Osteoblast (primary cell): ENCODE measurements around the gene POLR3GL. TPM values are rescaled to one million over a fixed set of nuclear protein-coding genes. Genes with fewer than 3 reads are reported as not detected.
A peak's percentile ranks its signal among the peaks of the same experiment; 100 is the strongest.

ENCODE experiments used
- DNase-seq: peaks from one replicate; pipeline ENCODE4 v3.0.0; 2011; ENCODE audit warnings: low spot score, mixed read lengths; ENCODE audit not compliant: insufficient read length; ENCODE audit errors: missing footprints
- H2AFZ ChIP-seq: 2 replicates; pipeline ENCODE4 v1.6.0; 2011; ENCODE audit warnings: mild to moderate bottlenecking, low read length
- H3K27ac ChIP-seq: 2 replicates; pipeline ENCODE4 v1.5.1; 2011; ENCODE audit warnings: mild to moderate bottlenecking, low read depth, low read length, moderate library complexity
- H3K27me3 ChIP-seq: 2 replicates; pipeline ENCODE4 v1.6.0; 2012; ENCODE audit warnings: mild to moderate bottlenecking, control low read depth, inconsistent platforms, low read length, moderate library complexity; ENCODE audit not compliant: insufficient read depth
- H3K36me3 ChIP-seq: 2 replicates; pipeline ENCODE4 v1.5.1; 2011; ENCODE audit warnings: mild to moderate bottlenecking, low read length, control low read depth, moderate library complexity; ENCODE audit not compliant: insufficient read depth
- H3K4me1 ChIP-seq: 2 replicates; pipeline ENCODE4 v1.5.1; 2011; ENCODE audit warnings: mild to moderate bottlenecking, low read length, control low read depth, moderate library complexity; ENCODE audit not compliant: insufficient read depth
- H3K4me2 ChIP-seq: 2 replicates; pipeline ENCODE4 v1.6.0; 2011; ENCODE audit warnings: mild to moderate bottlenecking, low read length; ENCODE audit not compliant: insufficient read depth
- H3K4me3 ChIP-seq: fragments of 200-600 bp; sonication (generic); 3 replicates; pipeline ENCODE4 v1.5.1; 2012; ENCODE audit warnings: mild to moderate bottlenecking, low read length, inconsistent platforms; ENCODE audit not compliant: insufficient read depth
- H3K79me2 ChIP-seq: 2 replicates; pipeline ENCODE4 v1.6.0; 2012; ENCODE audit warnings: mild to moderate bottlenecking, low read length, control low read depth, inconsistent platforms; ENCODE audit not compliant: insufficient read depth
- H3K9me3 ChIP-seq: 2 replicates; pipeline ENCODE4 v1.5.1; 2011; ENCODE audit warnings: low read depth, low read length, control low read depth
- H4K20me1 ChIP-seq: 2 replicates; pipeline ENCODE4 v1.6.0; 2012; ENCODE audit warnings: mild to moderate bottlenecking, low read length, control low read depth; ENCODE audit not compliant: insufficient read depth
- total RNA-seq: library from RNA; depleted of rRNA; stranded (reverse); fragments of >200 nt; gene quantifications from 2 replicates; pipeline ENCODE4 v1.2.3, GENCODE V29; 2012
- TF ChIP-seq, protein P1 (sequence below): IDR thresholded peaks from 2 replicates; pipeline ENCODE4 v1.5.1; 2011; ENCODE audit warnings: mild to moderate bottlenecking, low read depth, low read length, moderate library complexity; ENCODE audit errors: extremely low read depth

POLR3GL gene
- total RNA-seq, 1 donor: 9.4 TPM

DNA sequence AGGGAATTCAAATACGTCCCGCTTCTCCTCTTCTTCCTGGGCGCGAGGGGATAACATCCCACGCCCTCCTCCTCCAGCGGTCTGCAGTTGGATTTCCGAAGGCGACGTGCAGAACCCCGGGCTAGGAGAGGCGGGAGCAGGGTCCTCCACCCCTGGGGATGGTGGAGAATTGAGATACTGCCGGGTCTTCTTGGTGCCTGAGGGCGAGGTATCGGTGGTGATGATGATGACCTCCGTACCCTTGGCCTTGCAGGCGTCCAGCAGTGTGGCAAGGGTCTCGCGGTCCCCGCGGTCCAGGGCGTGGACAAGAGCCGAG lies 3.4 kb upstream of the POLR3GL start:
- Histone ChIP-seq H3K4me2 (peak overlapping the region; percentile 100), H2AFZ (peak overlapping the region; percentile 90), H3K79me2 (peaks cover 21% of the 10 kb centered on the region), H3K27ac (peak overlapping the region; percentile 4), H3K36me3 (no peaks in the 10 kb centered on the region), H3K27me3 (no peaks in the 10 kb centered on the region), H3K4me1 (peaks cover 58% of the 10 kb centered on the region), H3K4me3 (peak overlapping the region; percentile 89), H3K9me3 (no peaks in the 10 kb centered on the region), H4K20me1 (no peaks in the 10 kb centered on the region)
- TF ChIP-seq, protein P1, sequence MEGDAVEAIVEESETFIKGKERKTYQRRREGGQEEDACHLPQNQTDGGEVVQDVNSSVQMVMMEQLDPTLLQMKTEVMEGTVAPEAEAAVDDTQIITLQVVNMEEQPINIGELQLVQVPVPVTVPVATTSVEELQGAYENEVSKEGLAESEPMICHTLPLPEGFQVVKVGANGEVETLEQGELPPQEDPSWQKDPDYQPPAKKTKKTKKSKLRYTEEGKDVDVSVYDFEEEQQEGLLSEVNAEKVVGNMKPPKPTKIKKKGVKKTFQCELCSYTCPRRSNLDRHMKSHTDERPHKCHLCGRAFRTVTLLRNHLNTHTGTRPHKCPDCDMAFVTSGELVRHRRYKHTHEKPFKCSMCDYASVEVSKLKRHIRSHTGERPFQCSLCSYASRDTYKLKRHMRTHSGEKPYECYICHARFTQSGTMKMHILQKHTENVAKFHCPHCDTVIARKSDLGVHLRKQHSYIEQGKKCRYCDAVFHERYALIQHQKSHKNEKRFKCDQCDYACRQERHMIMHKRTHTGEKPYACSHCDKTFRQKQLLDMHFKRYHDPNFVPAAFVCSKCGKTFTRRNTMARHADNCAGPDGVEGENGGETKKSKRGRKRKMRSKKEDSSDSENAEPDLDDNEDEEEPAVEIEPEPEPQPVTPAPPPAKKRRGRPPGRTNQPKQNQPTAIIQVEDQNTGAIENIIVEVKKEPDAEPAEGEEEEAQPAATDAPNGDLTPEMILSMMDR: no peak
- peak; percentile 30 for DNase-seq

DNA sequence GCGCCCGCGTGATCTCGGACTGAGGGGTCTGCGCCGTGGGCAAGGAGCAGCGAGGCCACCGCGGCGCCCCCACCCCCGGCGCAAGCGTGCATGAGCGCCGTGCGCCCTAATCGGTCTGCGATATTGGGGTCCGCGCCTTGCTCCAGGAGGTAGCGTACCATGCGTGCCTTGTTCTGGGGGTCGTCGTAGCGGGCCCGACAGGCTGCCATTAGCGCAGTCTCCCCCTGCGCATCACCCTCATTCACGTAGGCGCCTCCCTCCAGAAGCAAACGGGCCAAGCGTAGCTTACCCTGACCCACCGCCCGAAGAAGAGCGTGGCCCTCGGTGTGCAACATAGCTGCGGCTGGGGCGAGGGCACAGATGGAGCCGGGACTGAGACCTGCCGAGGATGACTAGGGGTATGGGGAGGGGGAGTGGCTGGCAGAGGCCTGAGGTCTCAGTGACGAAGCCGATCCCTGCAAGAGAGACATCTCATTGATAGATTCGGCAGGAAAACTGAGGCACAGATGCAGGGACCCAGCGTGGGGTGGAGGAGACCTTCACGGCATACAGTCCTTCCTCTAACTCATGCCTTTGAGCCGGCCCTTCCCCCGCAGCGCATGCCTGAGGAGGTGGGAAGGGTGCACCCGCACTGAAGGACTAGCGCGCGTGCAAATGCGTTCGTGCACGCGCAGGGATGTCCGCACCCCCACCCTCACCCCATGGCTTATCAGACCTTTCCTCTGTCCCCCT lies 2.9 kb upstream of the POLR3GL start:
- TF ChIP-seq, protein P1: no peak
- no peaks in the 10 kb centered on the region for H3K36me3 ChIP-seq
- peak overlapping the region; percentile 100 for H3K4me2 ChIP-seq
- DNase-seq: peak; percentile 82
- no peaks in the 10 kb centered on the region for H3K9me3 ChIP-seq
- no peaks in the 10 kb centered on the region for H4K20me1 ChIP-seq
- H3K27me3 ChIP-seq: no peaks in the 10 kb centered on the region
- H3K4me3 ChIP-seq: peak overlapping the region; percentile 89
- peak overlapping the region; percentile 35 for H3K27ac ChIP-seq
- peaks cover 16% of the 10 kb centered on the region for H3K79me2 ChIP-seq
- H2AFZ ChIP-seq: peak overlapping the region; percentile 73
- H3K4me1 ChIP-seq: peaks cover 53% of the 10 kb centered on the region

DNA sequence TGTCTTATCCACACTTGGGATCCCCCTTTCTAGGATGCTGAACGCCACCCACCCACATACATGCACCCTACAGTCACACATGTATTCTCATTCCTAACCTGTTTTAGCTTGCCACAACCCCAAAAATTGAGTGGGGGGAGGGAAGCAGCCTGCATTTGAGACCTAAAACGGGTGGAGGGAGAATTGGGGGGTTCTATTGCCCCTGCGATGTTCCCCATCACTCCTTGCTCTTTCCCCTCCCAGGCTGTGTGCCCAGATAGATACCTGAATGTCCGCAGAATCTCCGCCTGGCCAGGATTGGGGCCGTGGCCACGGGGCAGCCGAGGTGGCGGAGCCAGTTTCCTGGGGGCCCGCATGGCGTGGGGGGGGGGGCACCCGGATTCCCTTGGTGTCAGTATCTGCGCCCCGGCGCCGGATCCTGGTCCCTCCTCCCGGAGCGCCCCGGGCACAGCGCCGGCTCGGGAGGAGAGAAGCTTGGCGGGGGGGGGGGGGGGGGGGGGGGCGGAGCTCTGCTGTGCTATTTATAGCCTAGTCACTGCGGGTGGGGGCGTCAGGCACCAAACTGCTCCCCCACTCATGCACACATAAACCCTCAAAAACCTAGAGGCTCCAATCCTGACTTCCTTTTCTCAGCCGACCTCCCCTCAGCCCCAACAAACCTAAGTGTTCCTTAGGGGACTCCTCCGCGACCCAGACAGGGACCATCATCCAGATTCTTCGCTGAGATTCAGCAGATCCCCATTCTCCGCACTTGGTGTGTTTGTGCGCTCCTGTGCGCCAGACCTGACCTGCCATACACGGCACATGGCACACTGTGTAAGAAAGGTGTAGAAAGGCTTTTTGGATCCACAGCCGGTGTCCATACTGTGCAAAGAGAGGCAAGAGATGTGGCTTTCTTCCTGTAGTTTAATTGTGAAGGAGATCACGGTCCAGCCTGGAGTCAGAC lies 2.1 kb upstream of the POLR3GL start:
- TF ChIP-seq, protein P1: no peak
- Histone ChIP-seq H3K27ac (peak overlapping the region; percentile 60), H3K27me3 (no peaks in the 10 kb centered on the region), H3K4me3 (peak overlapping the region; percentile 89), H3K4me1 (peaks cover 47% of the 10 kb centered on the region), H2AFZ (peak overlapping the region; percentile 92), H3K79me2 (peaks cover 8% of the 10 kb centered on the region), H4K20me1 (no peaks in the 10 kb centered on the region), H3K9me3 (no peaks in the 10 kb centered on the region), H3K36me3 (no peaks in the 10 kb centered on the region), H3K4me2 (peak overlapping the region; percentile 100)
- peak; percentile 93 for DNase-seq
